Panc1 (cell line): ENCODE data around the gene TPGS1. TPM values are rescaled to one million over a fixed set of nuclear protein-coding genes. Genes with fewer than 3 reads are reported as not detected.

Experiments
- ATAC-seq: fragments of 200-7000 bp; cut with Tn5 transposase; 2 replicates; pipeline ENCODE4 v1.9.1; 2020; ENCODE audit warnings: mild to moderate bottlenecking, moderate library complexity
- BruUV-seq: library from RNA; stranded (reverse); fragments of 400-500 nt; replicated peaks from 2 replicates; lab custom pipeline; 2021; lab: Mats Ljungman, UMichigan
- CTCF ChIA-PET: fragments of 300-600 bp; sonication (Branson Sonifier 250); formaldehyde crosslinking; loops from one replicate; lab custom pipeline; 2022; ENCODE audit warnings: antibody characterized with exemption; lab: Charles Lee
- POLR2A ChIA-PET: fragments of 300-600 bp; sonication (Branson Sonifier 250); formaldehyde crosslinking; loops from one replicate; lab custom pipeline; 2022; ENCODE audit warnings: antibody characterized with exemption; lab: Charles Lee
- DNase-seq: peaks from one replicate; pipeline ENCODE4 v3.0.0-alpha.2; 2010; ENCODE audit warnings: low read depth, low spot score
- H3K27ac ChIP-seq: 2 replicates; pipeline ENCODE4 v1.5.1; 2011; ENCODE audit warnings: mild to moderate bottlenecking, low read length, inconsistent platforms
- H3K27me3 ChIP-seq: fragments of 200-500 bp; sonication (Bioruptor generic); 2 replicates; pipeline ENCODE4 v1.6.0; 2014; ENCODE audit warnings: low read length, inconsistent platforms; ENCODE audit not compliant: control insufficient read depth, insufficient read depth
- H3K36me3 ChIP-seq: fragments of 200-500 bp; sonication (Bioruptor generic); 2 replicates; pipeline ENCODE4 v1.5.1; 2014; ENCODE audit warnings: inconsistent platforms, mild to moderate bottlenecking, low read length, moderate library complexity; ENCODE audit not compliant: control insufficient read depth, insufficient read depth
- H3K4me1 ChIP-seq: 2 replicates; pipeline ENCODE4 v1.5.1; 2011; ENCODE audit warnings: inconsistent platforms, mild to moderate bottlenecking, low read length, moderate library complexity; ENCODE audit not compliant: control insufficient read depth, insufficient read depth
- H3K4me3 ChIP-seq, 2 experiments: 2 replicates each; pipeline ENCODE4 v1.5.1; 2011 to 2012; ENCODE audit warnings: low read depth in 2 of 2, low read length in 2 of 2, mild to moderate bottlenecking in 2 of 2, inconsistent platforms in 1 of 2, moderate library complexity in 1 of 2
- H3K9me3 ChIP-seq: fragments of 200-500 bp; sonication (Bioruptor generic); 2 replicates; pipeline ENCODE4 v1.5.1; 2014; ENCODE audit warnings: low read depth, mild to moderate bottlenecking, inconsistent platforms, low read length, moderate library complexity; ENCODE audit not compliant: control insufficient read depth, insufficient read depth
- CTCF ChIP-seq: fragments of 450-650 bp; IDR thresholded peaks from 2 replicates; pipeline ENCODE4 v1.5.1; 2017; ENCODE audit warnings: mild to moderate bottlenecking
- POLR2AphosphoS5 ChIP-seq: IDR thresholded peaks from 2 replicates; pipeline ENCODE4 v1.6.1; 2012; ENCODE audit warnings: mild to moderate bottlenecking, low read depth, low read length, moderate library complexity
- SIN3A ChIP-seq: IDR thresholded peaks from 2 replicates; pipeline ENCODE4 v1.6.1; 2012; ENCODE audit warnings: low read depth, mild to moderate bottlenecking, low read length, moderate library complexity, borderline replicate concordance; ENCODE audit not compliant: insufficient read depth
- TCF7L2 ChIP-seq: IDR thresholded peaks from 2 replicates; pipeline ENCODE4 v1.6.1; 2011; ENCODE audit warnings: mild to moderate bottlenecking, low read depth, low read length, inconsistent platforms
- in situ Hi-C: cut with HindIII; loops from 2 replicates; pipeline ENCODE4 v1.10.0; 2016; ENCODE audit warnings: low sequenced_read_pairs, low pct_unique_long_range_greater_than_20kb
- intact Hi-C: fragments of 100-400 bp; cut with micrococcal nuclease; formaldehyde crosslinking; loops from one replicate; pipeline ENCODE4 v1.10.0; 2022; ENCODE audit not compliant: unreplicated experiment
- total RNA-seq: library from RNA; stranded (reverse); gene quantifications from one replicate; pipeline ENCODE4 v1.2.1, GENCODE V29; 2021; ENCODE audit not compliant: unreplicated experiment
- TF ChIP-seq, protein P1 (sequence below), 2 experiments: IDR thresholded peaks; 2 replicates each; pipeline ENCODE4 v1.6.1; 2011 to 2012; ENCODE audit warnings: low read depth in 2 of 2, control low read depth in 1 of 2, low read length in 1 of 2, mild to moderate bottlenecking in 1 of 2, moderate library complexity in 1 of 2; ENCODE audit not compliant: insufficient read depth in 1 of 2

Gene TPGS1
- total RNA-seq, 1 experiment from 2014 or later = 17.6 TPM

GRCh38 chr19:504616-505015 lies 2.7 kb upstream of the TPGS1 start:
- in situ Hi-C loops = no loop called here
- ATAC-seq (no peak), DNase-seq (no peak)
- no peak for TF ChIP-seq TCF7L2
- TF ChIP-seq POLR2AphosphoS5 = no peak
- TF ChIP-seq, protein P1, sequence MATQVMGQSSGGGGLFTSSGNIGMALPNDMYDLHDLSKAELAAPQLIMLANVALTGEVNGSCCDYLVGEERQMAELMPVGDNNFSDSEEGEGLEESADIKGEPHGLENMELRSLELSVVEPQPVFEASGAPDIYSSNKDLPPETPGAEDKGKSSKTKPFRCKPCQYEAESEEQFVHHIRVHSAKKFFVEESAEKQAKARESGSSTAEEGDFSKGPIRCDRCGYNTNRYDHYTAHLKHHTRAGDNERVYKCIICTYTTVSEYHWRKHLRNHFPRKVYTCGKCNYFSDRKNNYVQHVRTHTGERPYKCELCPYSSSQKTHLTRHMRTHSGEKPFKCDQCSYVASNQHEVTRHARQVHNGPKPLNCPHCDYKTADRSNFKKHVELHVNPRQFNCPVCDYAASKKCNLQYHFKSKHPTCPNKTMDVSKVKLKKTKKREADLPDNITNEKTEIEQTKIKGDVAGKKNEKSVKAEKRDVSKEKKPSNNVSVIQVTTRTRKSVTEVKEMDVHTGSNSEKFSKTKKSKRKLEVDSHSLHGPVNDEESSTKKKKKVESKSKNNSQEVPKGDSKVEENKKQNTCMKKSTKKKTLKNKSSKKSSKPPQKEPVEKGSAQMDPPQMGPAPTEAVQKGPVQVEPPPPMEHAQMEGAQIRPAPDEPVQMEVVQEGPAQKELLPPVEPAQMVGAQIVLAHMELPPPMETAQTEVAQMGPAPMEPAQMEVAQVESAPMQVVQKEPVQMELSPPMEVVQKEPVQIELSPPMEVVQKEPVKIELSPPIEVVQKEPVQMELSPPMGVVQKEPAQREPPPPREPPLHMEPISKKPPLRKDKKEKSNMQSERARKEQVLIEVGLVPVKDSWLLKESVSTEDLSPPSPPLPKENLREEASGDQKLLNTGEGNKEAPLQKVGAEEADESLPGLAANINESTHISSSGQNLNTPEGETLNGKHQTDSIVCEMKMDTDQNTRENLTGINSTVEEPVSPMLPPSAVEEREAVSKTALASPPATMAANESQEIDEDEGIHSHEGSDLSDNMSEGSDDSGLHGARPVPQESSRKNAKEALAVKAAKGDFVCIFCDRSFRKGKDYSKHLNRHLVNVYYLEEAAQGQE (IDR thresholded peaks at IDR 0.05; ENCODE audit: insufficient read depth in 1 of 2, low read depth in 2 of 2, low read length in 1 of 2) = no peak
- TF ChIP-seq CTCF = no peak
- TF ChIP-seq SIN3A = no peak
- no peaks in the 10 kb centered on the region; the same call in 1 of the 2 replicates for H3K36me3 ChIP-seq
- intact Hi-C loops = no loop called here
- H3K27me3 ChIP-seq = no peaks in the 10 kb centered on the region
- BruUV-seq = no TSS peak
- no peak overlapping the region for H3K27ac ChIP-seq
- POLR2A ChIA-PET = no interaction called here
- no peaks in the 10 kb centered on the region for H3K9me3 ChIP-seq
- H3K4me1 ChIP-seq = peaks cover 3% of the 10 kb centered on the region; the same call in 1 of the 2 replicates
- CTCF ChIA-PET = no interaction called here
- H3K4me3 ChIP-seq = no peak overlapping the region

GRCh38 chr19:506404-507285 lies 652 bp upstream of the TPGS1 start:
- POLR2A ChIA-PET = no interaction called here
- CTCF ChIA-PET = interaction anchor here (0.5 to 1.3 kb wide), 4 partner anchors 11 to 739 kb away, joined by 3 to 6 read pairs (median 4); no protein-coding TSS in a partner anchor
- Histone ChIP-seq H3K4me1 (peaks cover 3% of the 10 kb centered on the region; the same call in 1 of the 2 replicates), H3K36me3 (no peaks in the 10 kb centered on the region; the same call in 1 of the 2 replicates), H3K9me3 (no peaks in the 10 kb centered on the region), H3K27ac (peak overlapping the region; percentile 91), H3K27me3 (no peaks in the 10 kb centered on the region), H3K4me3 (peak overlapping the region; percentile 68 to 69)
- intact Hi-C loops (no loop called here), in situ Hi-C loops (no loop called here)
- ATAC-seq (peak; percentile 92), DNase-seq (peak; percentile 98)
- BruUV-seq = no TSS peak
- no peak for TF ChIP-seq SIN3A
- TF ChIP-seq POLR2AphosphoS5 = peak; percentile 33
- TF ChIP-seq CTCF = peak; percentile 91
- TF ChIP-seq, protein P1 (IDR thresholded peaks at IDR 0.05; ENCODE audit: insufficient read depth in 1 of 2, low read depth in 2 of 2, low read length in 1 of 2) = no peak
- no peak for TF ChIP-seq TCF7L2
